GM21447 (cell line): ENCODE results near the gene RPL22.
A peak's percentile ranks its signal among the peaks of the same experiment; 100 is the strongest.

ENCODE experiments used
- ATAC-seq: cut with Tn5 transposase; IDR thresholded peaks from one replicate; pipeline ENCODE4 v1.9.1; 2021; ENCODE audit not compliant: unreplicated experiment

RPL22 gene

DNA sequence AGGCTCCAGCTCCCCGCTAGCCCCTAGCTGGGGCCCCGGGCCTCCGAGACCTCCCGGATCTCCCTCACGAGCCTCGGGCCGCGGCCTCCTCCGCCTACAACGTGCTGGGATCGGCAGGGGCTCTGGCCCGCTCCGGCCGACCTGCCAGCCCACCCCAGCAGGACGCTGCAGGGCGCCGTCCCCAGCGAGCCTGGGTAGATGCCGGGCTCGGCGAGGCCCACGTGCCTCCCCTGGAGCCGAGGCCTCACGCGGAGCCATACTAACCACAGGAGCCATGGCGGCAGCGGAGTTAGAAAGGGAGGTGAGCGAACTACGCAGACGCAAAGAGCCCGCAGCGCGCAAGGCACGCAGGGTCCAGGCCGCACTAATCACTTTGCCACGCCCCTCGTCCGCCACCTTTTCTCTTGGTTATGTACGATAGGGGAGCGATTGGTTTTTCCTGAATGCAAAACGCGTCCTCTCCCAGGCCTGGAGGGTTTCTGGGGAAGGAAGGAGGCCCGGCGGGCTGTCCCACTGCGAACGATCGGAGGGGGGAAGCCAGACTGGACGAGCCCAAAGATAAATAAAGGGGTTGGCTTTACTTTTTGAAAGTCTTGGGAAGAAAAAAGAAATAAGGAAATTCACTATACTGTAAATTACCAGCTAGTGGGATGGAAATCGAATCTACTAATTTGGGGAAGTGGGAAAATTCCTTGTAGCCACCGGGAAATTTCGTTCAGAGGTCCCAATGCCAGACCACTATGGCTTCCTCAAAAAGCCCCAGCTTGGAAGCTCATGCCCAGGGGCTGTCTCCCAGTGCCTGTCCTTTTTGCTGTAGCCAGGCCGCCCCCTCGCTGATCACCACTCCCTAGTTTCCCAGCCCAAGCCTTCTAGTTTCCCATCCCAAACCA, at the start of gene RPL22:
Gene RPL22, minus strand, starts transcription at position 298 of the 890 bp plus-strand sequence. Its CDS starts 22 bp downstream, at position 276.
- peak; percentile 97 for ATAC-seq

DNA sequence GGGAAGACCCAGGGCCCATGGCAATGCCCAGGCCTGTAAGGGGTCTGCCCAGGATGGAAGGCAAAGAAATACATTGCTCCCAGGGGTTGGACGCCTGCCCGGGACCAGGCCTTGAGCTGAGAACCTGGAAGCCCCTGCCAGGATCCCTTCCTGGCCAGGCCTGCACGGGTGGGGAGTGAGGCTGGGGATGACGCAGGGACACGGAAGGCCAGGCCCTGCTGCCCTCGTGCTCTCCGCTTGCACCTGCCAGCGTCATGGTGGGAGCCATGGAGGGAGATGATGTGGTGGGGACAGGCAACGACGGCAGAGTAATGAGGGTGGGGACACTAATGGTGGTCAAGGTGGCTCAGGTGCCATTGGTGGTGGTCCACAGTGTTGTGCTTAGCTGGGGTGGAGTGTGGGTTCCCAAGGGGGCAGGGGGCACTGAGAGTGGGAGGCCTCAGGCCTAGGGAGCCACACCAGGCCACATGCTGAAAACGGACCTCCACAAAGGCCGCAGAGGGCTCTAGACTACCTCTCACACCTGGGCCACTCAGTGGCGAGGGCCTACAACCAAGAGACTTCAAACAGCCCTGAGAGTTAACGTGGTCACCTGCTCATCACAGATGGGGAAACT, 48.9 kb upstream of the RPL22 start:
- ATAC-seq, result no peak

DNA sequence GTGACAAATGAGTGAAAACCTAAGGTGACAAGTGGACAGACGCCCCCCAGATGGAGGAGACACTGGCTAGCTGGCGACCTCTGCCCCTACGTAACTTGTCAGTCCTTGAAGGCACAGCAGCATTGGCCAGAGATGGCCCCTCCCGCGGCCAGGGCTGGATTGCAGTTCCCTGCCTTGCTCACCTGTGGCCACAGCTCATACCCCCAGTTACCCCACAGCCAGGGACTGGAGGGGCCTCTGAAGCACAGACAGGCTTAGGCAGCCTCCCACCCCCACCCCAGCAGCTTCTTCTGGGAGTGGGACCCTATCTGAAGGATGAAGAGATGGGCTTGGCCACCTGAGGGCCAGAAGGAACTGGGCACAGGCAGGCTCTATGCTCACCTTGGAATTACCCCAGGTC, 48.3 kb upstream of the RPL22 start:
- no peak for ATAC-seq

DNA sequence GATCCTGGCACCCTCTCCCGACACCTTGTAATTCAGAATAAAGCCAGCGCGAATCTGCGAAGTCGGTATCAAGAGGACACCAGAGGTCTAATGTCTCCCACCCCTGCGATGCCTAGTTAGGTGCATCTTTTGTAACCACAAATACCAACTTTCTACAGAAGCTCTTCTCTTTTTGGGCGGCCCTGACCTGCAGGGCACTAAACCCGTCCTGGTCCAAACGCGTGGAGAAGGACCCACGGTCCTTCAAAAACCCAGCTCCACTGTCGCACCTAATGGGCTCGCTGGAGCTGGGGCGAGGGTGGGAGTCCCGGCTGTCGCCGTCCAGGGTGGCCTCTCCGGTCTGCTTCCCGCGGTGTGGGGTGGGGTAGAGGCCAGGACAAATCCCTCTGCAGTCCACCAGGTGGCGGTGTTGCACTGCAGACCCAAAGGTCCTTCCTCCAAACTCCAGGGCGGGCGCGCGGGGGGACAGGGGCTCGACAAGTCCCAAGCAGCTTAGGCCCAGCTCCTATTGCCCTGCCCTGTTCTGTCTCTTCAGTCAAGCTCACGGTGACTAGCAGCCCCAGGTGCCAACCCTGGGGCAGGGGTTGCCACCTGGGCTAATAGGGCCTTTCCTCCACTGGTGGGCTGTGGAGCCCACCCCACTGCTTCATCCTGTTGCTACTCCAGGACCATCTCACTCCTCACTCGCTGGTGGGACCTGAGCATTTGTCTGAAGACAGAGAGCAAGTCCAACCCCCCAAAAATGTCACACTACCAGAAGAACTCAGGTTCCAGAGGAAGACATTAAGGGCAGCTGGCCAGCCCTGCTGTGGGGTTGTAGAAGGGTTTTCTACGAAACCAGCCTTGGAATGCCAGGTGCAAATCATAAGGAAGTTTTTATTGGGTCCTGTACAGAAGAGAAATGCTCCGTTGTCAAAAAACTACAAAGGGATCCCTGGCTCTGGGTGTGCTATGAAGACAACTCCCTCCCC, 47.4 kb upstream of the RPL22 start:
- ATAC-seq, result no peak

DNA sequence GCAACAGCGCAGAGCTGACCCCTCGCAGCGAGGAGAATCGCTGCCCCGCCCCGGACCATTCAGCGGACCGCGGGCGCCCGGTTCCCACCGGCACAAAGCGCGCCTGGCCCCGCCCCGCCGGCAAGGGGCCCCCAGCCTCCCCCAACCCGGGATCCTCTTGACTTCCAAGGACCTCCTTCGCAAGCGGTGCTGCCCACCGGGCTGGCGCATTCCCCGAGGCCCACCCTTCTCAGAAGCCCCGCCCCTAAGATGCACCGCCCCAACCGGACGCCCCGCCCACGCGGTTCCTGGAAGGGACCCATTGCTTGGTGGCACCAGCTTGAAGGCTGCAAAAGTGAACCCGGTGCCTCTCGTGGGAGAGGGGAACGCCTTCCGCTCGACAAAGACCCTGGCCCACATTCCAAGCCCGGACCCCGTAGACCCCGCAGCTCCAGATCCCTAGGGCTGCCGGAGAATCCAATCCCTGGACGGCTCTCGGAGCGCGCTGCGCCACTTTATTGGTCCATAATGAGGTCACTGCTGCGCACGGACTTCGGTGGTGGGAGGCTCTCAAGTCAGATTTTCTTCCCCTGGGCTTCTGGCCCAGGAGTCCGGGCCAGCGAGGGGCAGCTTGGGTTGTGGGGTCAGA, 46.6 kb upstream of the RPL22 start:
- no peak for ATAC-seq

DNA sequence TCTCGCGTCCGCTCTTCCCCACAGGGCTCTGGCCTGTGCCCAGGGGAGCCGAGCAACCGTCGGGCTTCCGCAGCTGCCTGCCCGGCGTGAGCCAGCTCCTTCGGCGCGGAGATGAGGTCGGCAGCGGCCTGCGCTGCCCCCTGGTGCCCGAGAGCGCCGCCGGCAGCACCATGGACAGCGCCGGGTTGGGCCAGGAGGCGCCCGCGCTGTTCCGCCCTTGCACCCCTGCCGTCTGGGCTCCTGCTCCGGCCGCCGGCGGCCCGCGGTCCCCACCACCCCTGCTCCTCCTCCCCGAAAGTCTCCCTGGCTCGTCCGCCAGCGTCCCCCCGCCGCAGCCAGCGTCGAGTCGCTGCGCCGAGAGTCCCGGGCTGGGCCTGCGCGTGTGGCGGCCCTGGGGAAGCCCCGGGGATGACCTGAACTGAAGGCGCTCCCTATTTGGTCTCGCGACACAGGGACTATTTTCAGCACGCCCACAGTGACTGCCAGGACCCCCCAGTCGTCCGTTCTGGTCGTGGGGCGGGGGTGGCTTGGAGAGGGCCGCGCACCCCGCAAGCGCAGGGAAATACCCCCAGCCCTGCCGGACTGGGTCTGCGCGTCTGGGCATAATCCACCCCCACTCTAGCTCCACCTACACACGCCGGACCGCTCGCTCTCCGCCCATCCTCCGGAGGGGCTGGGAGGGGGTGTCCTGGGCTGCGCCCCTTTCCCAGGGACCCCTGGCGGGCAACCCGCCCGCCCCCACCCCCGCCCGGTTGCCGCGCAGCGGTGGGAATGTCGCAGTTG, 45.9 kb upstream of the RPL22 start:
- ATAC-seq, result no peak

DNA sequence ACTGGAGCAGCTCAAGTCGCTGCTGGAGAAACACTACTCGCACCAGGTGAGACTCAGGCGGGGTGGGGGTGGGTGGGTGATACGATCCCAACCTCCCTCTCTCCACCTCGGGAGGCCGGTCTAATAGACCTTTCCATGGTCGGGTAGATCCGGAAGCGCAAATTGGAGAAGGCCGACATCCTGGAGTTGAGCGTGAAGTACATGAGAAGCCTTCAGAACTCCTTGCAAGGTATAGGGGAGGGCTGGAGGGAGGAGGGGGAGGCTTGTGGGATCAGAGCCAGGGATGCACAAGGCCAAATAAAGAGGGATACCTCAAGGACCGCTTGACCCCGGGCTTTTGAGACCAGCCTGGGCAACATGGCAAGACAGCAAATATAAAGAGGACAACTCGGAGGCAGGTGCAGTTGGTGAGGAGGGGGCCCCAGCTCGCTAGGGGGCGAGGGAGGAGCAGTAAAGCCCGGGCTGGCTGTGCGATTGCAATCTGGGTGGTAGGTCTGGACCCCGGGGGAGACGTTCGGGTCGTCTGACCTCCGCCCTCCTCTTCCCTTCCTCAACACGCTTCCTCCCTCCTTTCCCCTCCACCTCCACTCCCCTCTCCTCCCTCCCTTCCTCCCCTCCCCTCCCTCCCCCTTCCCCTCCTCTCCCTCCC, 45.1 kb upstream of the RPL22 start:
- no peak for ATAC-seq

DNA sequence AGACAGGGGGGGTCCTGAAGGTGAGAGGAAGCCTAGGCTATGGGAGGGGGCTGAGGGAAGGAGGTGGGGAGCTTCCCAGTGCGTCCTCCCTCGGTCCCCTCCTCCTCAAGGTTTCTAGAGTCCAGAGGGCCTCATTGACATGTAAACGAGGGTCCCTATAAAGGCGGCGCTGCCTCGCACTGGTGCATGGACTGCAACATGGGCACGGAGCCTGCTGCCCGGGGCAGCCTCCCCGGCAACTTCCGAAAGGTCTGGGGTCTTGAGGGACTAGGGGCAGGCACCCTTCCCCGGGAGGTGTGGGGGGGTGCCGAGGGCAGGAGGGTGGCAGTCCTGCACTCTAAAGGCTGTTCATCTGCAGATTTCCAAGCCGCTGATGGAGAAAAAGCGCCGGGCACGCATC, 44.6 kb upstream of the RPL22 start, which contains the start of gene HES3:
Gene HES3, plus strand, starts transcription at position 187 of the 400 bp plus-strand sequence. Its CDS starts 187 bp downstream, at position 374.
- ATAC-seq, result no peak

DNA sequence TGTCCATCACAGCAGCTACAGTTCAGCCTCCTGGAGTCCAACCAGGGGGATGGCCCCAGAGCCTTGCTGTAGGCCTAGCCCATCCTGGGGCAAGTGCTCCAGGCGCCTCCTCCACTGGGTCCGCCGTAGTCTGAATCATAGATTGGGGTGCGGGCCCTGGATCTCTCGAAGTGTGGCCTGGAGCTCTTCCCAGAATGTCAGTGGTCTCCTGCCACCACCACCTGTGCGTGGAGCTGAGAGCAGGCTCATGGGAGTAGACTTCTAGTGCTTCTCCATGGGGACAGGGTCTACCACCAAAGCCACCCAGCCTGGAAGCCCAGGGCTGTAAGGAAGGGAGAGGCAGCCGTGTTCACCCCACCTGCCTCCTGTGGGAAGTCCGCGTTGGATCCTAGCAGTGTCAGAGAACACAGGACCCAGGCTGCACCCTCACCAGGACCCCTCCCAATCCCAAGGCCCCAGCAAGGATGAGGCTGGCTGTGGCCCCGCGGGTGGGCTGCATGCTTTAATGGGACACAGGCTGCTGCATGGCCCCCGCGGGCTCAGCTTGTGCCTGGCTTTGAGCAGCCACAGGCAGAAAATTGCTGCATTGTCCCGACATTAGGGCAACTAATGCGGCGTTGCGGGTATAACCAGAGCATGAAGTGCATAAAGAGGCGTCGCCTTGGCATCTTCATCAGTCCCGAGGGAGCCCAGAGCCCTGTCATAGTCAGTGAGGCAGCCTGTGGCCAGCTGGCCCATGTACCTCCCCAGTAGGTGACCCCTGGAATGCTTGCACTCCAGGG, 43.8 kb upstream of the RPL22 start:
- no peak for ATAC-seq

DNA sequence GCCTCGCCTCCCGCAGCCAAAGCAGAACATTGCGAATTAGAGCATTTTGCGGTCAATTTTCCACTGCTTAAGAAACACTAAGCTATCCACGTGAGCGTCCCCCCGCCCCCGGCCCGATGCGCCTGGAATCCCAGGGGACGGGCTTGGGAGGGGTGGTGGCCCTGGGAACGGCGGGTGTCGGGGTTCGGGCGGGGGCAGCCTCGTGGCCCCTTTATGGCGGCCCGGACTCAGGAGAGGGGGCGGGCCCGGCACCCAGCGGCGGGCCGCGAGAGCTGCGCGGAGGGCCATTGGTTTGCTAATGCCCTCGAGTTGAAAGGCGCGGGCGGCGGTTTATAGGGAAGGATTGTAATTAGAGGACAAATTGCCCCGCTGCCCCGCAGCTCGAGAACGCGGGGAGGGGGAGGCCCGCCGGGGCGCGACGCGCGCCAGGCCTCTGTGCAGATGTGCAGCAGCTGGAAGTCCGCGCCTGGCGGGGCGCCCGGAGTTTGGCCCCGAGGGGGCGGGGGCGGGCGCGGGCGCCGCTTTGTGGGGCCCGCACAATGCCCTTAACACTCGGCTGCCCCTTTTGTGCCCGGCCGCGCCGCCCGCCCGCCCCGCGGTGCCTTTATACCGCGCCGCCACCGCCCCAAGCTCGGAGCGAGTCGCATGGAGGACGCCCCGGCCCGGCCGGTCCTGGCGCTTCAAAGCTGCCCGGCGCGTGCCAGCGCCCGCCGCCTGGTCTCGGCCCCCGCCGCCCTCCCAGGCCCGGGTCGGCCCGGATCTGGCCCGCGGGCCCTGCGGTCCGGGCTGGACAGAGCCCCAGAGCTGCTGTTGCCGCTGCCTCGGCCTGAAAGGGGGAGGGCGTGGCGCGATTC, 42.7 kb upstream of the RPL22 start:
- ATAC-seq, result no peak

DNA sequence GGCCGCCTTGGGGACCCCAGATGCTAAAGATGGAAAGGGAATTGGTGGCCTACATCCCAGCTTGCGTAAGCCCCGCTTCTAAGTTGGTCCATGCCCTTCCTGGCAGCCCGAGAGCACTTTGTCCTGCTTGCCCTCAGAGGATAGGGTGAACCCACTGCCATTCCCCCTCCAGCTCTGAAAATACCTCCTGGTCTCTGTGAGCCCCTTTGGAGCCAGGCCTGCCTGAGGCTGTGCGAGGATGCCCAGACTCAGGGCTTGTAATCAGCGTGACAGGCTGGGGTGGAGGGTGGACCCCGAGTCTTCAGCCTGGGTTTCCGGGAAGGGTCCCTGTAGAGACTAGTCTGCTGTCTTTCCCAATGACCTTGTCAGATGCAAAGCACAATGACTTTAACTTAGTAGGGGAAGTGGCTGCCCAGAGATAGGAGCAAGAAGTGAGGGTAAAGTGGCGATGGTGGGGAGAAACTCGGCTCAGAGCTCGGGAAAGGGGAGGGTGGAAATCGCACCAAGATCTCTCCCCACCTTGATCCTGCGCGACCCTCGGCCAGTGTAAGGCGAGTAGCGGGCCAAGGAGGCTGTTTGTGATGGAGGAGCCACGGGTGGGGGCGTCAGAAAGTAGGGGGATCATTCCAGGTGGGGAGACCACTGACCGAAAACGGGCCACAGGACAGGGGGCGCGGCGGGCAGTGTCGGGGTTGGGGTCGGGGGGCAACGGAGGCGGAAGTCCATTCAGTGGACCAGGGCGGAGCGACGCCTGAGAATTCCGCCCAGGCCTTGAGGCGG, 41.9 kb upstream of the RPL22 start:
- no peak for ATAC-seq

DNA sequence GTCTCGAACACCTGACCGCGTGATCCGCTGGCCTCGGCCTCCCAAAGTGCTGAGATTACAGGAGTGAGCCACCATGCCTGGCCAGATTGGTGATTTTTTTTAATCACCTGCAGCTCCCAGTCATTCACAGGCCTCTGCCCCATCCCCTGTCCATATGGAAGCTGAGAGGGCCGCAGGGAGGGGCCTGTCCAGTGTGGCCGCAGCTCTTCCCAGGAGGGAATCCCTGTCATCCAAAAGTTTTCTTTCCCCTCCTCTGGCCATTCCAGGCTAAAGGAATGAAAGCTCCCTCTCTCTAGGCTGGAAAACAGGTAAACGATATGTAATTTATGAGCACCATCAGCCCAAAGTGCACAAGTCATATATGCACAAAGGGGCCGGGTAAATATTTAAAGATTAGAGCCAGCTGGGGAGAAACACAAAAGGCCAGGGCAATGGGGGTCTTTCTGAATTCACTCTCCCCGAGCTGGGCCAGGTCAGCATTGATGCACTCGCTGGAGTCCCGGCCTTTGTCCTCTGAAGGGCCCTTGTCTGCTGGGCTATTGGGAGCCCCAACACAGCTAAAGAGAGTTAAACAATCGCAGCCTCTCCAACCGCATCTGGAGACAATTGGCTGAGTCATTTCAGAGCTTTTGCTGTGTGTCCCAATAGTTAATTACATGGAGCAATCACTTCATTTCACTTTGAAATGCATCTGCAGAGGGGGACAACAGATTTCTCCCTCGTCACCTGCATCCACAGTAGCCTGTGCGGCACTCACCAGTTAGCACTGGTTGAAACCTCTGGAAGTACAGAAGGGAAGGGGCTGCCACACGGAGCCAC, 40.8 kb upstream of the RPL22 start:
- no peak for ATAC-seq

DNA sequence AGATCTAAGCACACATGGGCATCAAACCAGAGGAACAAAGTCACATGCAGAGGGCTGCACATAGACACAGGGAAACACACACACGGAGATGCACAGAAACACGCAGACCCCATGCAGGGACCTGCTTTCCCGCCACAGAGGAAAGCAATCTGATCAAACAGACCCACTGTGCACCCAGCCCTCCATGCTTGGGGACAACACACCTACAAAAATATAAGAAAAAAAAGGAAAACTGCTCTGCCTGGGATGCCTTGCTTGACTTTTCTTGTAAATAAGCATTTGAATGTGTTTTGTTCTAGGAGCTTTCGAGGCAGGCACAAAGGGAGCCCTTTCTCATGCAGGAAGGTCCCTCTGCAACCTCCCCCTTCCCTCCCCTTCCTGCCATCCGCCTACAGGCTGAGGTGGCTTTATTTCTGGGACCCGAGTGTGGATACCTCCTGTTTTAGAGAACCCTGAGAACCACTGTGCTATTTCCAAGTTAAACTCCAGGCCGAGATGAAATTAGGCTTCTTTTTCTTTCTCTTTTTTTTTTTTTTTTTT, 39.9 kb upstream of the RPL22 start:
- no peak for ATAC-seq

DNA sequence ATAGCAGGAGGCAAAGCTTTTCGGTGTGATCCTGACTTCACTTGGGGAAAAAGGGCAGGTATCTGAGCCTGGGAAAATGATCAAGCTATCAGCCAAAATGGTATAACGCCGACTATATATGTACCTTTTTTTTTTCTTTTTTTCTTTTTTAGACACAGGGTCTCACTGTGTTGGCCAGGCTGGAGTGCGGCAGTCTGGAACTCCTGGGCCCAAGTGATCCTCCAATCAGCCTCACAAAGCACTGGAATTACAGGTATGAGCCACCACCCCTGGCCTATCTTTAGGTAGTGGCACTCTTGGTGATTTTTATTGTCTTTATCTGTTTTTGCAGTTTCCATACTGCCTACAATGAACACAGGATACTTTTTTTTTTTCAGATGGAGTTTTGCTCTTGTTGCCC, 37.7 kb upstream of the RPL22 start:
- no peak for ATAC-seq

DNA sequence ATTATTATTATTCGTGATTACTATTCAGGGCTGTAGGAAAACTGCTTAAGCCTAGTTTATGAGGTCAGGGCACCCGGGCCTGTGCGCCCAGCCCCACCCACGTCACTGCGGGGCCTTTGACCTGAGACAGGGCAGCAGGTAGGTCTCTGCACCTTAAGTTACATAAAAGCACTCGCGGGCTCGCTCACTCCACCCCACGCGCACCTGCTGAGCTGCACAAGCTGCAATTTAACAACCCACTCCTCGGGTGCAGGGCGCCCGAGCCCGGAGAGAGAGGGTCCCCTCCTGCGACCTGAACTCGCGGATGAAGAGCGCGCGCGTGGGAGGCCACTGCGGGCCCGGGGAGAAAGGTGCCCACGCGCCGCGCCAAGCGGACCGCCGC, 35.9 kb upstream of the RPL22 start:
- ATAC-seq, result peak; percentile 27
